K562 (cell line): ENCODE data around the gene CUTA. TPM values are rescaled to one million over a fixed set of nuclear protein-coding genes. Genes with fewer than 3 reads are reported as not detected.

Experiments
- MLX ChIP-seq, 2 experiments: fragments of 450-650 bp in 1 of 2; sonication (generic) in 1 of 2; formaldehyde crosslinking; conservative IDR thresholded peaks; 2 replicates each; pipeline versions ENCODE4 v1.4.0 to v1.8.1; 2020 to 2022; ENCODE audit warnings: mild to moderate bottlenecking in 1 of 2, missing genetic modification reagents in 1 of 2
- MNT ChIP-seq, 2 experiments: fragments of 450-650 bp; conservative IDR thresholded peaks; 2 replicates each; pipeline ENCODE4 v1.6.1; 2017; ENCODE audit warnings: mild to moderate bottlenecking in 2 of 2, moderate library complexity in 2 of 2
- RB1 ChIP-seq: fragments of 450-650 bp; IDR thresholded peaks from 2 replicates; pipeline ENCODE4 v1.6.1; 2017; ENCODE audit warnings: low read depth, mild to moderate bottlenecking
- REST ChIP-seq, 2 experiments: fragments of 450-650 bp; formaldehyde crosslinking in 1 of 2; IDR thresholded peaks; 2 replicates each; pipeline versions ENCODE4 v1.4.0 to v1.6.1; 2014 to 2020; ENCODE audit warnings: mild to moderate bottlenecking in 2 of 2, borderline replicate concordance in 1 of 2, low read depth in 1 of 2
- SMAD2 ChIP-seq: fragments of 150-350 bp; IDR thresholded peaks from 2 replicates; pipeline ENCODE4 v1.6.1; 2014; ENCODE audit warnings: low read depth, mild to moderate bottlenecking, low read length
- SP1 ChIP-seq: sonication (generic); formaldehyde crosslinking; IDR thresholded peaks from 2 replicates; pipeline ENCODE4 v1.8.1; 2022; ENCODE audit warnings: mild to moderate bottlenecking, missing genetic modification reagents
- ZBTB7A ChIP-seq: IDR thresholded peaks from 2 replicates; pipeline ENCODE4 v1.6.1; 2011; ENCODE audit warnings: low read depth, mild to moderate bottlenecking, low read length, moderate library complexity, borderline replicate concordance; ENCODE audit not compliant: control insufficient read depth
- ZNF146 ChIP-seq: IDR thresholded peaks from one replicate; pipeline ENCODE4 v1.6.1; 2018; ENCODE audit warnings: missing compliant biosample characterization; ENCODE audit not compliant: unreplicated experiment
- ZNF655 ChIP-seq: fragments of 250-450 bp; sonication (Bioruptor Pico); IDR thresholded peaks from 2 replicates; pipeline ENCODE4 v1.5.0; 2021
- ZNF707 ChIP-seq: fragments of 250-450 bp; sonication (Bioruptor Pico); conservative IDR thresholded peaks from 2 replicates; pipeline ENCODE4 v1.8.0; 2022; ENCODE audit warnings: inconsistent platforms, mild to moderate bottlenecking, moderate library complexity
- ZNF740 ChIP-seq, 3 experiments: fragments of 200-800 bp in 1 of 3; sonication (Bioruptor generic) in 1 of 3; sonication (generic) in 1 of 3; formaldehyde crosslinking in 1 of 3; IDR thresholded peaks; 2 replicates each; pipeline versions ENCODE4 v1.6.1 to v1.8.0; 2016 to 2022; ENCODE audit warnings: mild to moderate bottlenecking in 2 of 3, missing compliant biosample characterization in 2 of 3, missing genetic modification characterization in 2 of 3, missing genetic modification reagents in 1 of 3
- polyA plus RNA-seq, 8 experiments: library from polyadenylated mRNA; depleted of rRNA in 4 of 8; stranded (reverse) in 5 of 8; unstranded in 3 of 8; fragments of >200 nt; fragmentation: Nextera tagmentation in 2 of 8; fragmentation: Illumina TruSeq in 1 of 8; extraction: Ambion mirVana in 2 of 8; extraction: Trizol in 1 of 8; gene quantifications; 2 replicates each; pipeline versions ENCODE4 v1.2.1 to v1.2.3, GENCODE V29; 2011 to 2014; ENCODE audit warnings: inconsistent platforms in 1 of 8, missing spikeins in 1 of 8
- total RNA-seq, 7 experiments: library from RNA; depleted of rRNA in 6 of 7; stranded (reverse); fragments of >200 nt in 6 of 7; fragmentation: Illumina TruSeq in 2 of 7; extraction: Trizol in 2 of 7; gene quantifications; 2 replicates each; pipeline versions ENCODE4 v1.2.1 to v1.2.3, GENCODE V29; 2011 to 2021; ENCODE audit warnings: low replicate concordance in 1 of 7

The CUTA gene
- total and polyA plus RNA-seq, 9 of the 15 experiments (the other 6 are each of a cell fraction or from before 2014, with no cell fraction given), result 166 to 682 (median 310) TPM

GRCh38 chr6:33428224-33428965 is 10.5 kb upstream of the CUTA start (continued):
- TF ChIP-seq MNT (conservative IDR thresholded peaks at IDR 0.05) (peak; percentile 91 to 94), SMAD2 (no peak), ZNF146 (CRISPR knock-in tag) (no peak), ZNF740 (CRISPR knock-in tag; IDR thresholded peaks at IDR 0.05) (peak; percentile 93), ZNF740 (tag; IDR thresholded peaks at IDR 0.05) (peak in 1 of 2 experiments; percentile 13; a peak in 2 of 4 replicates), RB1 (0 out of 2 replicates have a peak, but pooled peaks have one; percentile 24), MLX (CRISPR knock-in tag; conservative IDR thresholded peaks at IDR 0.05) (peak in 1 of 2 experiments; percentile 95; a peak in 2 of 4 replicates), SP1 (CRISPR knock-in tag) (peak; percentile 68; the same call in 1 of the 2 replicates), ZBTB7A (peak; percentile 39; the same call in 1 of the 2 replicates), REST (IDR thresholded peaks at IDR 0.05; ENCODE audit: borderline replicate concordance) (no peak), REST (CRISPR knock-in tag; IDR thresholded peaks at IDR 0.05; ENCODE audit: low read depth) (no peak), ZNF655 (CRISPR knock-in tag) (no peak), ZNF707 (CRISPR knock-in tag) (no peak)
